GM18951 (cell line): ENCODE measurements around the gene NOXRED1.

Experiments used
- POLR2A ChIP-seq: IDR thresholded peaks from 4 replicates; pipeline ENCODE4 v1.6.1; 2011; ENCODE audit warnings: mild to moderate bottlenecking; ENCODE audit not compliant: insufficient read length, insufficient read depth; ENCODE audit errors: extremely low read depth
- in situ Hi-C: fragments of 300-500 bp; cut with MboI; formaldehyde crosslinking; loops from one replicate; pipeline ENCODE4 v1.12.0; 2022; ENCODE audit warnings: low sequenced_read_pairs, mixed read lengths, inconsistent platforms; ENCODE audit not compliant: unreplicated experiment

The NOXRED1 gene

GRCh38 chr14:77423423-77423822 lies at the start of gene NOXRED1:
Gene NOXRED1, minus strand, starts transcription at chr14:77423523. Its CDS starts 634 bp downstream, at chr14:77422889.
- in situ Hi-C loops: no loop called here
- TF ChIP-seq POLR2A: no peak

- in situ Hi-C loops: no loop called here
- no peak for TF ChIP-seq POLR2A
Observed at GRCh38 chr14:77470224-77470870, 47.0 kb upstream of the NOXRED1 start.

- in situ Hi-C loops: loop anchor here (10.0 kb wide), 1 partner anchor 65 kb away; no protein-coding TSS in a partner anchor
- TF ChIP-seq POLR2A: no peak
Observed at GRCh38 chr14:77469539-77469938, 46.2 kb upstream of the NOXRED1 start.

GRCh38 chr14:77469067-77469505 lies 45.8 kb upstream of the NOXRED1 start:
- in situ Hi-C loops: loop anchor here (10.0 kb wide), 1 partner anchor 66 kb away; no protein-coding TSS in a partner anchor
- TF ChIP-seq POLR2A: no peak

- TF ChIP-seq POLR2A: no peak
- in situ Hi-C loops: loop anchor here (10.0 kb wide), 1 partner anchor 67 kb away; no protein-coding TSS in a partner anchor
Observed at GRCh38 chr14:77467801-77468200, 44.5 kb upstream of the NOXRED1 start.

GRCh38 chr14:77459072-77459723 lies 35.9 kb upstream of the NOXRED1 start:
- in situ Hi-C loops: no loop called here

GRCh38 chr14:77458249-77458950 lies 35.1 kb upstream of the NOXRED1 start:
- in situ Hi-C loops: no loop called here
- no peak for TF ChIP-seq POLR2A

More at GRCh38 chr14:77459072-77459723, 35.9 kb upstream of the NOXRED1 start:
- TF ChIP-seq POLR2A: no peak

- in situ Hi-C loops: no loop called here
Observed at GRCh38 chr14:77457522-77458248, 34.4 kb upstream of the NOXRED1 start, which contains the start of the genes AHSA1 and VIPAS39. Gene AHSA1, plus strand, starts transcription at chr14:77458093. Its CDS starts 97 bp downstream, at chr14:77458190. Gene VIPAS39, minus strand, starts transcription at chr14:77457601. Its CDS starts 3,499 bp downstream, at chr14:77454102.

GRCh38 chr14:77457115-77457521 lies 33.8 kb upstream of the NOXRED1 start:
- peak; percentile 92 for TF ChIP-seq POLR2A
- in situ Hi-C loops: no loop called here

More at GRCh38 chr14:77457522-77458248, 34.4 kb upstream of the NOXRED1 start, which contains the start of the genes AHSA1 and VIPAS39:
- peak; percentile 90 for TF ChIP-seq POLR2A

GRCh38 chr14:77455966-77456640 lies 32.8 kb upstream of the NOXRED1 start:
- no peak for TF ChIP-seq POLR2A
- in situ Hi-C loops: no loop called here

GRCh38 chr14:77442196-77442595 lies 18.9 kb upstream of the NOXRED1 start:
- in situ Hi-C loops: no loop called here
- TF ChIP-seq POLR2A: no peak

- no peak for TF ChIP-seq POLR2A
- in situ Hi-C loops: no loop called here
Observed at GRCh38 chr14:77439861-77440260, 16.5 kb upstream of the NOXRED1 start.

- TF ChIP-seq POLR2A: no peak
- in situ Hi-C loops: no loop called here
Observed at GRCh38 chr14:77438596-77438995, 15.3 kb upstream of the NOXRED1 start.
